ENCODE results near the gene PNLIPRP2. TPM values are rescaled to one million over a fixed set of nuclear protein-coding genes. Genes with fewer than 3 reads are reported as not detected.

Gene PNLIPRP2
- total and polyA plus RNA-seq, 2 donors (not counting 1 experiment from before 2014, with no cell fraction given) = not detected

DNA sequence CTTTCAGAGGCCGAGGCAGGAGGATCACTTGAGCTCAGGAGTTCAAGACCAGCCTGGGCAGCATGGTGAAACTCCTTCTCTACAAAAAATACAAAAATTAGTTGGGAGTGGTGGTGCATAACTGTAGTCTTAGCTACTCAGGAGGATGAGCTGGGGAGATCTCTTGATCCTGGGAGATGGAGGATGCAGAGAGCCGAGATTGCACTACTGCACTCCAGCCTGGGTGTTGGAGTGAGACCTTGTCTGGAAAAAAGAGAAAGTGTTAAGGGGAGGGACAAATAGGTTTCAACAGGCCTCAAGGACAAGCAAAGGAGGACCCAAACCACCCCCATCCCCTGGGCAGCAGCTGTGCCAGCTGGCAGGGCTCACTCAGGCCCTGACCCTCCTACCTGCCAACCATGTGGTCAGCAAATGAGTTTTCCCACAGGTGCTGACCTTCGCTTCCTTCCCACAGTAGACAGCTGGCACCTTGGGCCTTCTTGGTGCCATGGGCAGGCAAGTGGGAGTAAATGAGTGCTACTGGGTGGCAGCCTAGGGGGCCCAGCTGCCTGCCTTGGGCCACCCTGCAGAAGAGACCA, 5.5 kb upstream of the PNLIPRP2 start:
- H3K79me2 ChIP-seq (ENCODE audit: control insufficient read depth, insufficient read depth, low read length) = no peaks in the 10 kb centered on the region
- H3K4me3 ChIP-seq (replicated peaks in 1 of 4; ENCODE audit: control extremely low read depth in 1 of 4, insufficient read depth in 1 of 4, low read depth in 3 of 4, low read length in 4 of 4) = no peak overlapping the region
- no peaks in the 10 kb centered on the region for H3K36me3 ChIP-seq (ENCODE audit: control insufficient read depth, insufficient read depth, low read length)
- no peaks in the 10 kb centered on the region for H3K9me3 ChIP-seq (ENCODE audit: control insufficient read depth, insufficient read depth, low read depth, low read length)
- no peaks in the 10 kb centered on the region for H4K20me1 ChIP-seq (ENCODE audit: control insufficient read depth, extremely low read depth, insufficient read depth, low read length)
- TF ChIP-seq, protein P1, sequence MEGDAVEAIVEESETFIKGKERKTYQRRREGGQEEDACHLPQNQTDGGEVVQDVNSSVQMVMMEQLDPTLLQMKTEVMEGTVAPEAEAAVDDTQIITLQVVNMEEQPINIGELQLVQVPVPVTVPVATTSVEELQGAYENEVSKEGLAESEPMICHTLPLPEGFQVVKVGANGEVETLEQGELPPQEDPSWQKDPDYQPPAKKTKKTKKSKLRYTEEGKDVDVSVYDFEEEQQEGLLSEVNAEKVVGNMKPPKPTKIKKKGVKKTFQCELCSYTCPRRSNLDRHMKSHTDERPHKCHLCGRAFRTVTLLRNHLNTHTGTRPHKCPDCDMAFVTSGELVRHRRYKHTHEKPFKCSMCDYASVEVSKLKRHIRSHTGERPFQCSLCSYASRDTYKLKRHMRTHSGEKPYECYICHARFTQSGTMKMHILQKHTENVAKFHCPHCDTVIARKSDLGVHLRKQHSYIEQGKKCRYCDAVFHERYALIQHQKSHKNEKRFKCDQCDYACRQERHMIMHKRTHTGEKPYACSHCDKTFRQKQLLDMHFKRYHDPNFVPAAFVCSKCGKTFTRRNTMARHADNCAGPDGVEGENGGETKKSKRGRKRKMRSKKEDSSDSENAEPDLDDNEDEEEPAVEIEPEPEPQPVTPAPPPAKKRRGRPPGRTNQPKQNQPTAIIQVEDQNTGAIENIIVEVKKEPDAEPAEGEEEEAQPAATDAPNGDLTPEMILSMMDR (conservative IDR thresholded peaks at IDR 0.05 in 1 of 2, IDR thresholded peaks at IDR 0.05 in 1 of 2; ENCODE audit: low read depth in 1 of 2, low read length in 2 of 2) = no peak
- TF ChIP-seq EZH2 (IDR thresholded peaks at IDR 0.05; ENCODE audit: low read length, missing control alignments) = no peak
- H3K4me2 ChIP-seq (ENCODE audit: extremely low read depth, insufficient read depth, low read length) = no peak overlapping the region
- no peak overlapping the region for H3K9ac ChIP-seq (ENCODE audit: insufficient read depth, low read length)
- no peaks in the 10 kb centered on the region for H3K4me1 ChIP-seq (ENCODE audit: control insufficient read depth, extremely low read depth, insufficient read depth, low read length)
- no peak for DNase-seq (ENCODE audit: low read depth in 2 of 2)
- no peak overlapping the region for H3K27ac ChIP-seq (ENCODE audit: insufficient read depth, low read length)
- no peak overlapping the region for H2AFZ ChIP-seq (ENCODE audit: low read length)
- H3K27me3 ChIP-seq (ENCODE audit: control insufficient read depth, insufficient read depth, low read length) = no peaks in the 10 kb centered on the region

DNA sequence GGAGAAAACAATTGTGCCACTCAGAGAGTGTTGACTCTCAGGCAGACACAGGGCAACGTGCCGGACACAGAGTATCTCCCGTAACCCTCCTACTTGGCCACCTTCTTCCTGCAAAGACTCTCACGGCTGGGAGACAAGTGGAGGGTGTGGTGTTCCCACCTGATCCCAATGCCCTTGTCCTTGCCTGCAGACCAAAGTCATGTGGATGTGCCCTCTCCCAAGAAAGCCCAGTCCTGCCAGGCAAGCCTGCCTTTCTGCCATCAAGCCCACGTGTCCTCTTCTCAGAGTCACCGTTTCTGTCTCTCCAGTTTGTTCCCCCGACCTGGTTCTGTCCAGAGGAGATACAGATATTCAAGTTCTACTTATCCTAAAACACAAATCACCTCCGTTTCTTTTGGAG, 723 bp downstream of the PNLIPRP2 start:
- Histone ChIP-seq H3K4me1 (ENCODE audit: control insufficient read depth, extremely low read depth, insufficient read depth, low read length) (no peaks in the 10 kb centered on the region), H3K36me3 (ENCODE audit: control insufficient read depth, insufficient read depth, low read length) (no peaks in the 10 kb centered on the region), H3K27me3 (ENCODE audit: control insufficient read depth, insufficient read depth, low read length) (no peaks in the 10 kb centered on the region), H2AFZ (ENCODE audit: low read length) (no peak overlapping the region), H3K79me2 (ENCODE audit: control insufficient read depth, insufficient read depth, low read length) (no peaks in the 10 kb centered on the region), H3K4me3 (replicated peaks in 1 of 4; ENCODE audit: control extremely low read depth in 1 of 4, insufficient read depth in 1 of 4, low read depth in 3 of 4, low read length in 4 of 4) (no peak overlapping the region), H3K9me3 (ENCODE audit: control insufficient read depth, insufficient read depth, low read depth, low read length) (no peaks in the 10 kb centered on the region), H4K20me1 (ENCODE audit: control insufficient read depth, extremely low read depth, insufficient read depth, low read length) (no peaks in the 10 kb centered on the region), H3K9ac (ENCODE audit: insufficient read depth, low read length) (no peak overlapping the region), H3K4me2 (ENCODE audit: extremely low read depth, insufficient read depth, low read length) (no peak overlapping the region), H3K27ac (ENCODE audit: insufficient read depth, low read length) (no peak overlapping the region)
- no peak for DNase-seq (ENCODE audit: low read depth in 2 of 2)
- TF ChIP-seq, protein P1 (conservative IDR thresholded peaks at IDR 0.05 in 1 of 2, IDR thresholded peaks at IDR 0.05 in 1 of 2; ENCODE audit: low read depth in 1 of 2, low read length in 2 of 2) = no peak
- no peak for TF ChIP-seq EZH2 (IDR thresholded peaks at IDR 0.05; ENCODE audit: low read length, missing control alignments)

DNA sequence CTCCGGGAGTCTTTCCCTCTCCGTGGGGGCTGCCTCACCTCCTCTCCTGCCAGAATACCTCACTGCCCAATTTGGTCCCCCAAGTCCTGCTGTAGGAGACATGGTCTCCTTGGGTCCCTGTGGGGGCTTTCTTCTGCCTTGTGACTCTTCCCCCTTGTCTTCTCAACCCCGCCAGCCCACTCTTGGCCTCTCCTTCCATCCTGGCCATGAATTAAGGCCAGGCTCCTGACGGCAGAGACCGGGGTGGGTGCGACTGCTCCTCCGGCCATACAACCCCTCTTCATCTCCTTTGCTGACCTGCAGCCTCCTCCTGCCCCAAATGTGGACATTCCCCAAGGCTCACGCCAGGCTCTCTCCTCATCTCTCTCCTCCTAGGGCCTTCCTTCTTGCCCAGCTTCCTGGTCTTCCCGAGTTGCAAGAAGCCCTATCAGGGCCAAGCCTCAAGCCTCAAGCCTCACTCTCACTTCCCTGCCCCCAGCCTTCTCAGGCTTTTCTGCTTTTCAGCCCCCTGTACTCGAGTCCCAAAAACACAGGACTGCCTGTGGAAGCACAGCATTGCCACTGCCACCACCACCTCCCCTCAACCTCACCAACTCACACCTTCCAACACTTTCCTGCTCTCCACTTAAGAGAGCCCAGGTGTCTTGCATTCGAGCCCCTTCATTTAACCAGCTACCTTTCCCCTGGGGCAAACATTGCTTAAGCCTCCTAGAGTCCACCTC, 1.3 kb downstream of the PNLIPRP2 start:
- no peak overlapping the region for H3K4me3 ChIP-seq (replicated peaks in 1 of 4; ENCODE audit: control extremely low read depth in 1 of 4, insufficient read depth in 1 of 4, low read depth in 3 of 4, low read length in 4 of 4)
- no peaks in the 10 kb centered on the region for H3K9me3 ChIP-seq (ENCODE audit: control insufficient read depth, insufficient read depth, low read depth, low read length)
- no peaks in the 10 kb centered on the region for H4K20me1 ChIP-seq (ENCODE audit: control insufficient read depth, extremely low read depth, insufficient read depth, low read length)
- no peak overlapping the region for H2AFZ ChIP-seq (ENCODE audit: low read length)
- DNase-seq (ENCODE audit: low read depth in 2 of 2) = no peak
- no peaks in the 10 kb centered on the region for H3K4me1 ChIP-seq (ENCODE audit: control insufficient read depth, extremely low read depth, insufficient read depth, low read length)
- H3K27ac ChIP-seq (ENCODE audit: insufficient read depth, low read length) = no peak overlapping the region
- no peaks in the 10 kb centered on the region for H3K79me2 ChIP-seq (ENCODE audit: control insufficient read depth, insufficient read depth, low read length)
- H3K36me3 ChIP-seq (ENCODE audit: control insufficient read depth, insufficient read depth, low read length) = no peaks in the 10 kb centered on the region
- no peak overlapping the region for H3K4me2 ChIP-seq (ENCODE audit: extremely low read depth, insufficient read depth, low read length)
- TF ChIP-seq, protein P1 (conservative IDR thresholded peaks at IDR 0.05 in 1 of 2, IDR thresholded peaks at IDR 0.05 in 1 of 2; ENCODE audit: low read depth in 1 of 2, low read length in 2 of 2) = no peak
- TF ChIP-seq EZH2 (IDR thresholded peaks at IDR 0.05; ENCODE audit: low read length, missing control alignments) = no peak
- H3K27me3 ChIP-seq (ENCODE audit: control insufficient read depth, insufficient read depth, low read length) = no peaks in the 10 kb centered on the region
- H3K9ac ChIP-seq (ENCODE audit: insufficient read depth, low read length) = no peak overlapping the region

All from fibroblast of lung (primary cell).